ENCODE measurements around the gene PHF2.

DNA sequence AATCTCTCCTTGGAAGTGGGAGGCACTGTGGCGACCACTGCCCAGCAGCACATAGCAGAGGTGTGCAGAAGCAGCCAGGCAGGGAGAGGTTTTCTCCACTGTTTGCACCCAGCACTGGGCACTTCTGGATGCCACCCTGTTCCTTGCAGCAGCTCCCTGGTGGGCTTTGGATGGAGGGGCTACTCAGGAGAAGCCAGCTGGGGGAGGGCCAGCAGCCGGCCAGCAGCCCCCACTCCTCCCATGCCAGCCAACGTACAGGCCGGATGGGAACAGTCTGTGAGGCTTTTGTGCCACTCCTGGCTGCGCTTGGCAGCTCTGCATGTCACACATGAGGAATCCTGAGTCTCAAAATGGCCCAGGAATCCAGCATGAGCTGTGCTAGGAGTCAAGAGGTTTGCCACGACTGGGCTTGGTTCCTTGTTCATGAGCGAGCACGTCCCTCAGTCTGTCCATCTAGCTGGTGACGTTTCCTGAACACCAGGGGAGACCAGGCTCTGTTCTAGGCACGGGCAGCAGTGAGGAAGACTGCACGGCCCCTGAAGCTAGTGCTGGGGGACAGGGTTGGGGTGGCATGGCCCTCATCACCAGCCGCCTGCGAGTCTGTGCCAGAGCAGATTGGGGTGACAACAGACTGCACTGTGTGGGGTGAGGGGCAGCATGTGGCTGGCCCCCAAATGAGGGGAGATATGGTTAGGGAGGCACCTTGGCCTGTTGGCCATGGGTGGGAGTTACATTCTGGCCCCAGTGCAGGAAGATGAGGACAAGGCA lies 10.1 kb downstream of the PHF2 start:
- TF ChIP-seq, protein P1, sequence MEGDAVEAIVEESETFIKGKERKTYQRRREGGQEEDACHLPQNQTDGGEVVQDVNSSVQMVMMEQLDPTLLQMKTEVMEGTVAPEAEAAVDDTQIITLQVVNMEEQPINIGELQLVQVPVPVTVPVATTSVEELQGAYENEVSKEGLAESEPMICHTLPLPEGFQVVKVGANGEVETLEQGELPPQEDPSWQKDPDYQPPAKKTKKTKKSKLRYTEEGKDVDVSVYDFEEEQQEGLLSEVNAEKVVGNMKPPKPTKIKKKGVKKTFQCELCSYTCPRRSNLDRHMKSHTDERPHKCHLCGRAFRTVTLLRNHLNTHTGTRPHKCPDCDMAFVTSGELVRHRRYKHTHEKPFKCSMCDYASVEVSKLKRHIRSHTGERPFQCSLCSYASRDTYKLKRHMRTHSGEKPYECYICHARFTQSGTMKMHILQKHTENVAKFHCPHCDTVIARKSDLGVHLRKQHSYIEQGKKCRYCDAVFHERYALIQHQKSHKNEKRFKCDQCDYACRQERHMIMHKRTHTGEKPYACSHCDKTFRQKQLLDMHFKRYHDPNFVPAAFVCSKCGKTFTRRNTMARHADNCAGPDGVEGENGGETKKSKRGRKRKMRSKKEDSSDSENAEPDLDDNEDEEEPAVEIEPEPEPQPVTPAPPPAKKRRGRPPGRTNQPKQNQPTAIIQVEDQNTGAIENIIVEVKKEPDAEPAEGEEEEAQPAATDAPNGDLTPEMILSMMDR (IDR thresholded peaks at IDR 0.05), result no peak
- TF ChIP-seq POLR2AphosphoS5 (IDR thresholded peaks at IDR 0.05) (no peak), POLR2A (IDR thresholded peaks at IDR 0.05) (no peak)

All from suprapubic skin (tissue), 4 donors.